PC-3 (cell line): Measurements from ENCODE around the gene ELOA. TPM values are rescaled to one million over a fixed set of nuclear protein-coding genes. Genes with fewer than 3 reads are reported as not detected.

Experiments used
- ATAC-seq: fragments of 200-7000 bp; cut with Tn5 transposase; 2 replicates; pipeline ENCODE4 v1.9.1; 2020; ENCODE audit warnings: mild to moderate bottlenecking, moderate library complexity
- BruUV-seq: library from RNA; stranded (reverse); fragments of 400-500 nt; replicated peaks from 2 replicates; lab custom pipeline; 2021; lab: Mats Ljungman, UMichigan
- CTCF ChIA-PET: fragments of 300-600 bp; sonication (Branson Sonifier 250); formaldehyde crosslinking; loops from one replicate; lab custom pipeline; 2022; ENCODE audit warnings: antibody characterized with exemption; lab: Charles Lee
- POLR2A ChIA-PET: fragments of 300-600 bp; sonication (Branson Sonifier 250); formaldehyde crosslinking; loops from one replicate; lab custom pipeline; 2022; ENCODE audit warnings: antibody characterized with exemption; ENCODE audit not compliant: unreplicated experiment; lab: Charles Lee
- DNase-seq: peaks from one replicate; pipeline ENCODE4 v3.0.0-alpha.2; 2015
- H2AFZ ChIP-seq: fragments of 300-600 bp; sonication (generic); 2 replicates; pipeline ENCODE4 v1.6.0; 2016; ENCODE audit warnings: antibody characterized with exemption, low read length
- H3F3A ChIP-seq: fragments of 300-600 bp; sonication (generic); one replicate; pipeline ENCODE4 v1.6.0; 2017; ENCODE audit warnings: antibody characterized with exemption, low read length, control low read depth, mild to moderate bottlenecking; ENCODE audit not compliant: unreplicated experiment
- H3K27ac ChIP-seq: fragments of 300-600 bp; sonication (generic); 2 replicates; pipeline ENCODE4 v1.5.1; 2016; ENCODE audit warnings: mild to moderate bottlenecking, low read length
- H3K27me3 ChIP-seq: fragments of 300-600 bp; sonication (generic); 2 replicates; pipeline ENCODE4 v1.6.1; 2016; ENCODE audit warnings: low read length, mixed read lengths
- H3K36me3 ChIP-seq: fragments of 300-600 bp; sonication (generic); 2 replicates; pipeline ENCODE4 v1.6.1; 2016; ENCODE audit warnings: low read depth, mixed run types, low read length, mixed read lengths
- H3K4me1 ChIP-seq: fragments of 300-600 bp; sonication (generic); 2 replicates; pipeline ENCODE4 v1.5.1; 2016; ENCODE audit warnings: low read length; ENCODE audit not compliant: insufficient read depth
- H3K4me2 ChIP-seq: fragments of 300-600 bp; sonication (generic); 2 replicates; pipeline ENCODE4 v1.6.0; 2016; ENCODE audit warnings: low read length
- H3K4me3 ChIP-seq: fragments of 300-600 bp; sonication (generic); 2 replicates; pipeline ENCODE4 v1.5.1; 2016; ENCODE audit warnings: mild to moderate bottlenecking, low read length, mixed read lengths
- H3K79me2 ChIP-seq: fragments of 300-600 bp; sonication (generic); 2 replicates; pipeline ENCODE4 v1.6.1; 2017; ENCODE audit warnings: low read length, mixed read lengths
- H3K9ac ChIP-seq: fragments of 300-600 bp; sonication (generic); 2 replicates; pipeline ENCODE4 v1.6.0; 2016; ENCODE audit warnings: mild to moderate bottlenecking, low read length
- H3K9me2 ChIP-seq: fragments of 300-600 bp; sonication (generic); replicated peaks from 2 replicates; pipeline ENCODE4 v1.6.1; 2016; ENCODE audit warnings: mixed run types, low read length, mixed read lengths
- H3K9me3 ChIP-seq: fragments of 300-600 bp; sonication (generic); 2 replicates; pipeline ENCODE4 v1.6.1; 2016; ENCODE audit warnings: low read length, mixed read lengths
- H4K20me1 ChIP-seq: fragments of 300-600 bp; sonication (generic); 2 replicates; pipeline ENCODE4 v1.6.1; 2016; ENCODE audit warnings: low read length, mixed read lengths
- EZH2 ChIP-seq: fragments of 300-600 bp; sonication (generic); IDR thresholded peaks from one replicate; pipeline ENCODE4 v1.6.1; 2017; ENCODE audit warnings: antibody characterized with exemption, mild to moderate bottlenecking, low read length; ENCODE audit not compliant: unreplicated experiment
- EZH2phosphoT487 ChIP-seq: fragments of 300-600 bp; sonication (generic); IDR thresholded peaks from 2 replicates; pipeline ENCODE4 v1.6.1; 2018; ENCODE audit warnings: mild to moderate bottlenecking, antibody characterized with exemption, low read length, borderline replicate concordance
- intact Hi-C: fragments of 100-400 bp; cut with micrococcal nuclease; formaldehyde crosslinking; loops from 2 replicates; pipeline ENCODE4 v1.9.0; 2023
- total RNA-seq: library from RNA; depleted of rRNA; stranded (reverse); fragments of >200 nt; gene quantifications from 2 replicates; pipeline ENCODE4 v1.2.3, GENCODE V29; 2014
- TF ChIP-seq, protein P1 (sequence below): fragments of 300-600 bp; sonication (generic); conservative IDR thresholded peaks from 2 replicates; pipeline ENCODE4 v1.5.1; 2017; ENCODE audit warnings: antibody characterized with exemption, low read depth, mild to moderate bottlenecking, low read length

Gene ELOA
- total RNA-seq, 1 experiment from 2014 or later = 50.9 TPM

DNA sequence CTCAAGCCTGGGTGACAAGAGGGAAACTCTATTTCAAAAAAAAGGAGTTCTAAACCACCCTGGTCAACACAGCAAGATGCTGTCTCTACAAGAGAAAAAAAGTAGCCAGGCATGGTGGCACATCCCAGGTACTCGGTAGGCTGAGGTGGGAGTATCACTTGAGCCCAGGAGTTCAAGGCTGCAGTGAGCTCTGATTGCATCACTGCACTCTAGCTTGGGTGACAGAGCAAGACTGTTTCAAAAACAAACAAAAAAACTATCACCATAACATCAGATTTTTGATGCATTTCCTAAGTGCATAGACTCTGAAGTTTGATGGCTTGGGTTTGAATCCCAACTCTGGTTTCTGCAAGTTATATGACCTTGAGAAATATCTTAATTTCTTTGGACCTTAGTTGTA lies 9.6 kb downstream of the ELOA start:
- DNase-seq = no peak
- no peak overlapping the region for H2AFZ ChIP-seq
- POLR2A ChIA-PET = interaction anchor here (0.6 kb wide), 2 partner anchors 133 to 409 kb away, joined by 3 to 10 read pairs; partner anchors contain the start of gene HNRNPR
- peaks cover under 1% of the 10 kb centered on the region; the same call in 1 of the 2 replicates for H4K20me1 ChIP-seq
- intact Hi-C loops = no loop called here
- H3K27ac ChIP-seq = no peak overlapping the region
- peaks cover 29% of the 10 kb centered on the region for H3K79me2 ChIP-seq
- no peaks in the 10 kb centered on the region for H3K9me3 ChIP-seq
- H3F3A ChIP-seq = no peaks in the 10 kb centered on the region
- TF ChIP-seq, protein P1, sequence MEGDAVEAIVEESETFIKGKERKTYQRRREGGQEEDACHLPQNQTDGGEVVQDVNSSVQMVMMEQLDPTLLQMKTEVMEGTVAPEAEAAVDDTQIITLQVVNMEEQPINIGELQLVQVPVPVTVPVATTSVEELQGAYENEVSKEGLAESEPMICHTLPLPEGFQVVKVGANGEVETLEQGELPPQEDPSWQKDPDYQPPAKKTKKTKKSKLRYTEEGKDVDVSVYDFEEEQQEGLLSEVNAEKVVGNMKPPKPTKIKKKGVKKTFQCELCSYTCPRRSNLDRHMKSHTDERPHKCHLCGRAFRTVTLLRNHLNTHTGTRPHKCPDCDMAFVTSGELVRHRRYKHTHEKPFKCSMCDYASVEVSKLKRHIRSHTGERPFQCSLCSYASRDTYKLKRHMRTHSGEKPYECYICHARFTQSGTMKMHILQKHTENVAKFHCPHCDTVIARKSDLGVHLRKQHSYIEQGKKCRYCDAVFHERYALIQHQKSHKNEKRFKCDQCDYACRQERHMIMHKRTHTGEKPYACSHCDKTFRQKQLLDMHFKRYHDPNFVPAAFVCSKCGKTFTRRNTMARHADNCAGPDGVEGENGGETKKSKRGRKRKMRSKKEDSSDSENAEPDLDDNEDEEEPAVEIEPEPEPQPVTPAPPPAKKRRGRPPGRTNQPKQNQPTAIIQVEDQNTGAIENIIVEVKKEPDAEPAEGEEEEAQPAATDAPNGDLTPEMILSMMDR = no peak
- TF ChIP-seq EZH2 (no peak), EZH2phosphoT487 (no peak)
- no peaks in the 10 kb centered on the region for H3K4me1 ChIP-seq
- CTCF ChIA-PET = no interaction called here
- peaks cover 78% of the 10 kb centered on the region for H3K36me3 ChIP-seq
- H3K9ac ChIP-seq = no peak overlapping the region
- ATAC-seq = no peak
- no peaks in the 10 kb centered on the region for H3K27me3 ChIP-seq
- H3K4me3 ChIP-seq = no peak overlapping the region
- no peak overlapping the region for H3K4me2 ChIP-seq
- BruUV-seq = no TSS peak
- H3K9me2 ChIP-seq = no peaks in the 10 kb centered on the region

DNA sequence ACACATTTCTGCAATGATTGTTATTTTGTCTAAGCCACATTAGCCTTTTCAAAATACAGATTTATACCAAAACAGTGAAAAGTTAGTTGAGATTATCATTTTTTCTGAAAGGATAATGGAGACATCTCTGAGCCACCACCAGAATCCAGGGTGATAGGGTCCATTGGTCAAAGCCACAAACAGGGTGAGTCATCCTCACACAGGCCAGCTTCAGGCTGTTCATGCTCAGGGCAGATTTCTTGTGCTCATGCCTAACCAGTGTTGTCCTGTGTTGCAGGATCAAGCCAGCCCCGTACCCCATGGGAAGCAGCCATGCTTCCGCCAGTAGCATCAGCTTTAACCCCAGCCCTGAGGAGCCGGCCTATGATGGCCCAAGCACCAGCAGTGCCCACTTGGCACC lies 13.4 kb downstream of the ELOA start:
- H3K36me3 ChIP-seq = peaks cover 85% of the 10 kb centered on the region

DNA sequence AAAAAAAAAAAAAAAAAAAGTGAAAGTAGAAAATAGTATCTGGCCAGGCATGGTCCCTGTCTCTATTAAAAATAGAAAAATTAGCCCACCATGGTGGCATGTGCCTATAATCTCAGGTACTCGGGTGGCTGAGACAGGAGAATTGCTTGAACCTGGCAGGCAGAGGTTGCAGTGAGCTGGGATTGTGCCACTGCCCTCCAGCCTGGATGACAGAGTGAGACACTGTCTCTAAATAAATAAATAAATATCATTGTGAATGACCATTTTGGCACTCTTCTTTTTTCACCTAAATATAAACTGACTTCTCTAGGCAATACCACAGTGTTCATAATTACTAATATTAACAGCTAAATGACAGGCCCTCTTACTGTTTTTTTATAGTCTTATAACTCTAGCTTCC lies 14.5 kb downstream of the ELOA start:
- DNase-seq (no peak), ATAC-seq (no peak)
- no peak overlapping the region for H2AFZ ChIP-seq
- peaks cover 76% of the 10 kb centered on the region for H3K36me3 ChIP-seq
- ChIA-PET POLR2A (interaction anchor here (0.6 kb wide), 1 partner anchor 12 kb away, joined by 10 read pairs; no protein-coding TSS in a partner anchor), CTCF (no interaction called here)
- intact Hi-C loops = no loop called here
- no peak overlapping the region for H3K9ac ChIP-seq
- no peaks in the 10 kb centered on the region for H3K9me3 ChIP-seq
- H3K4me1 ChIP-seq = no peaks in the 10 kb centered on the region
- no peaks in the 10 kb centered on the region for H3K27me3 ChIP-seq
- H3K79me2 ChIP-seq = no peaks in the 10 kb centered on the region
- H3K4me2 ChIP-seq = no peak overlapping the region
- no peak overlapping the region for H3K4me3 ChIP-seq
- H3K27ac ChIP-seq = no peak overlapping the region
- no peaks in the 10 kb centered on the region for H4K20me1 ChIP-seq
- H3F3A ChIP-seq = no peaks in the 10 kb centered on the region
- no peak for TF ChIP-seq EZH2
- TF ChIP-seq, protein P1 = no peak
- no peak for TF ChIP-seq EZH2phosphoT487
- BruUV-seq = no TSS peak
- no peaks in the 10 kb centered on the region for H3K9me2 ChIP-seq

More for the DNA sequence above, 13.4 kb downstream of the ELOA start:
- H3K4me1 ChIP-seq = no peaks in the 10 kb centered on the region
- ChIA-PET POLR2A (no interaction called here), CTCF (no interaction called here)
- peak; percentile 32 for DNase-seq
- H3K9ac ChIP-seq = no peak overlapping the region
- no TSS peak for BruUV-seq
- no peak overlapping the region for H3K4me2 ChIP-seq
- peaks cover 7% of the 10 kb centered on the region for H3K79me2 ChIP-seq
- H2AFZ ChIP-seq = no peak overlapping the region
- no peaks in the 10 kb centered on the region for H4K20me1 ChIP-seq
- H3F3A ChIP-seq = no peaks in the 10 kb centered on the region
- intact Hi-C loops = no loop called here
- H3K9me2 ChIP-seq = no peaks in the 10 kb centered on the region
- no peaks in the 10 kb centered on the region for H3K9me3 ChIP-seq
- no peak for TF ChIP-seq EZH2phosphoT487
- no peak for TF ChIP-seq EZH2
- TF ChIP-seq, protein P1 = no peak
- ATAC-seq = peak; percentile 86
- H3K27me3 ChIP-seq = no peaks in the 10 kb centered on the region
- no peak overlapping the region for H3K4me3 ChIP-seq
- H3K27ac ChIP-seq = no peak overlapping the region
